Measurements from ENCODE around the gene HCLS1. TPM values are rescaled to one million over a fixed set of nuclear protein-coding genes. Genes with fewer than 3 reads are reported as not detected.
"Not testable (repeated sequence)": the region's sequence is repeated elsewhere in the genome, so short reads cannot be mapped to it uniquely, and the experiment has no call there.

The HCLS1 gene
- total RNA-seq, 1 donor from 2014 or later, result 0.20 TPM

DNA sequence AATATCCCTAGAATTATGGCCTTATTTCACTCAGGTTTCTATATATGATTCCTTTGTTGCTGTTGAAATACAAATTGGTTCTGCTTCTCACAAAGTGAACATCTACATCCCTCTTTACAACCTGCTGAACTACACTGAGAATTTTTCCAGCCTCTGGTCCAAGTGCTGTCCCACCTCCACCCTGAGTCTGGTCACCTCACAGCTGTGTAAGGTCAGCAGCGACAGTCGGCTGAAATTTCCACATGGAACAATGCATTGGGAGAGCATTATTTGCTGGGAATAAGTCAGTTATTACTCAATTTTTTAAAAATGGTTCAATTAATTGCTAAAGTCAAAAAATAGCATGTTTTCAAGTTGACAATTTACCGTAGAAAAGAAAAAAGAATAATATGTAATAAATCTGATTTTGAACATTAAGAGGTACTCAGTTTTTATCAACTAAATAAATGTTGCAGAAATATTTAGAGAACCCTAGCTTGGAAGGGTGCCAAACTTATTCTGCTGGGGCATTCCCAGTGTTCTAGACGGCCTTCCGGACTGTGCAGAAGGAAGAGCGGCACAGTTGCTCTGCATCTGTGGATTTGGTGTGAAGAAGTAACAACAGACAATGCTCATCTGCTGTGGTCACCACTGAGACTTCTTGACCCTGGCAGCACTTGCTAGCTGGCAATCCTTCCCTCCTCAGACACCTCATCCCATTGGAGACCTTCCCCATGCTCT, 1.8 kb downstream of the HCLS1 start:
- DNase-seq (ENCODE audit: low read depth), result no peak

DNA sequence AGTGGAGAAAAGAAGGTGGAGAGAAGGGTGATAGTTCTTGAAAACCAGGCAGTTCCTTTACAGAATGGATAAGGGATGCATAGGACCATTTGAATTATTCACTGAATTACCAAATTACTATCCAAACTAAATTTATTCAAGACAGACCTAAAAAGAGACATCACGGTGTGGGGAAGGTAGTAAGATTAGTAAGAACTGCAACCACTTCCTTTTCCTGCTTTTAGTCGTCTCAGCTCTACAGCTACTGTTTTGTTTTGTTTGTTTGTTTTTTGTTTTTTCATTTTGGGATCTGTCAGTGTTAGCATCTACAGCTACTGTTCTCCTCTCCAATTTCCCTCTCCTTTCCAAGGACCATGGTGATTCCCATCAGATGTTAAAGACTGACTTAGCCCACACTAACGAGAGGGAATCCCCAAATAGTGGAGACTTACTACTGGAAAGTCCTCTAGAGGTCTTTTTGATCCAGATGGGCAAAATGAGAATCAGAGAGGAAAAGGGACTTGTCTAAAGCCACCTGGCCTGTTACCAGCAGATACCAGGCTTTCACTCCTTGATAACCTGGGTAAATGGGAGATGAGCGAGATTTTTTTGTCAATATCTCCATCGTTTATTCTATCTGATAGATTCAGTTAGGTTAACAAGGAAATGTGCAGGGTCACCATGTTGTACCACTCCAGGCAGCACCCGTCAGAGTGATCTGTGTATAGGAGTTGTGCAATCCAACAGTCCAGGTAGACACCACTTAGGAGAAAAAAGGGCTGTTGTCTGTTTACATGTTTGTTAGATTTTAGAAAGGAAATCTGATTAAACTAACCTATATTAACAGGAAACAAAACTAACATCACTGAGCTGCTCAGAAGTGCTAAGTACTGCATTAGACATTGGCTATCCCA, 6.0 kb downstream of the HCLS1 start:
- no peak for DNase-seq (ENCODE audit: low read depth)

DNA sequence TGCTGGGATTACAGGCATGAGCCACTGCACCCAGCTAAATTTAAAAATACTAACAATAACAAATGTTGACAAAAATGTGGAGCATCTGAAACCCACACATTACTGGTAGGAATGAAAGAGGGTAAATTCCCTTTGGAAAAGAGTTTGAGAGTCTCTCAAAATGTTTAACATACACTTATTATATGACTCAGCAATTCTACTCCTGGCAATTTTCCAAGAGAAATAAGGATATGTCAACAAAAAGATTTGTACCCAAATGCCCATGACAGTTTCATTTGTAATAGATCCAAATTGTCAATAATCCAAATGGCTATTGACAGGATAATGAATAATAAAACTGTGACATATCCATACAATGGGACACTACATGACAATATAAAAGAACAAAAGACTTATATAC, 9.0 kb downstream of the HCLS1 start:
- DNase-seq (ENCODE audit: low read depth), result peak; percentile 33

- peak; percentile 34 for DNase-seq (ENCODE audit: low read depth)
These were observed 11.1 kb downstream of the HCLS1 start for GRCh38 chr3:121649645-121650044.

- DNase-seq (ENCODE audit: low read depth), result no peak
These were observed 12.3 kb downstream of the HCLS1 start for GRCh38 chr3:121648219-121648958.

- DNase-seq (ENCODE audit: low read depth), result no peak
These were observed 15.6 kb downstream of the HCLS1 start for GRCh38 chr3:121645054-121645453.

GRCh38 chr3:121642601-121643314, 17.9 kb downstream of the HCLS1 start:
- DNase-seq (ENCODE audit: low read depth), result no peak

GRCh38 chr3:121641127-121641526, 19.6 kb downstream of the HCLS1 start:
- DNase-seq (ENCODE audit: low read depth), result no peak

- no peak for DNase-seq (ENCODE audit: low read depth)
These were observed 22.8 kb downstream of the HCLS1 start for GRCh38 chr3:121637922-121638321.

GRCh38 chr3:121630355-121630754, 30.3 kb downstream of the HCLS1 start:
- DNase-seq (ENCODE audit: low read depth), result no peak

- no peak for DNase-seq (ENCODE audit: low read depth)
These were observed 31.1 kb downstream of the HCLS1 start for GRCh38 chr3:121629601-121630000.

DNA sequence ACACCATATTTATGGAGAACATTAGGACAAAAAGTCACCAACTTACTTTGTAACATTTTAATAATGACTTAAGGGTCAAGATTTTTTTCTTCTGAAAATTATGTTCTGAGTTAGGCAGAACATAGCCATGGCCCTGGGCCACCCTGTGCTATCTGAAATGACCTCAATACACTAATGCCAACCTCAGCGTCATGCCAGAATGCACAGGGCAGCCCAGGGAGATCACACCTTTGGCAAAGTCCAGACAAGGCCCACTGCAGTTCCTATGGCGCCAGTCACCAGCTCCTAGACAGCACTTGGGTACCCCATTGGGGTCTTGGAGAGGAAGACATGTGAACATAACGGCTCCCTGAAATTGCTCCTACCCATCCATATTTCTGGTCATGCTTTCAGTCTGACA, 33.1 kb downstream of the HCLS1 start:
- no peak for DNase-seq (ENCODE audit: low read depth)

DNA sequence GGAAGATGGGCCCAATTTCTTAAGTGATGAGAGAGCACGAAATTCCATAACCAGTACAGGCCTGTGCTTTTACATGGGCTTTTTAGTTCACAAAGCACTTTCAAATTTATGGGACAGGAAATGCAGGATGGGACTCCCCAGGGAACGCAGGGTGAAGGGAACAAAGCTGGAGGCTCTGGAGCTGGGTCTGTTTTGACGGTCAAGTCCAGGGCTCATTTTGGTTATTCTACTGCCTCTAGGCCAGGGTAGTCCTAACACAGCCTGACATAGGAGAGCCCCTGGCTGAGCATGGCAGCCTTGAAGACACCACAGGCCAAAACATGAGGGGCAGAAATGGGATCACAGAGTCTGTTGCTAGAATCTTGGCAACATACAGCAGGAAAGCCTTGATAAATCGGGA, 33.5 kb downstream of the HCLS1 start:
- no peak for DNase-seq (ENCODE audit: low read depth)

GRCh38 chr3:121626495-121626894, 34.2 kb downstream of the HCLS1 start:
- DNase-seq (ENCODE audit: low read depth), result no peak

DNA sequence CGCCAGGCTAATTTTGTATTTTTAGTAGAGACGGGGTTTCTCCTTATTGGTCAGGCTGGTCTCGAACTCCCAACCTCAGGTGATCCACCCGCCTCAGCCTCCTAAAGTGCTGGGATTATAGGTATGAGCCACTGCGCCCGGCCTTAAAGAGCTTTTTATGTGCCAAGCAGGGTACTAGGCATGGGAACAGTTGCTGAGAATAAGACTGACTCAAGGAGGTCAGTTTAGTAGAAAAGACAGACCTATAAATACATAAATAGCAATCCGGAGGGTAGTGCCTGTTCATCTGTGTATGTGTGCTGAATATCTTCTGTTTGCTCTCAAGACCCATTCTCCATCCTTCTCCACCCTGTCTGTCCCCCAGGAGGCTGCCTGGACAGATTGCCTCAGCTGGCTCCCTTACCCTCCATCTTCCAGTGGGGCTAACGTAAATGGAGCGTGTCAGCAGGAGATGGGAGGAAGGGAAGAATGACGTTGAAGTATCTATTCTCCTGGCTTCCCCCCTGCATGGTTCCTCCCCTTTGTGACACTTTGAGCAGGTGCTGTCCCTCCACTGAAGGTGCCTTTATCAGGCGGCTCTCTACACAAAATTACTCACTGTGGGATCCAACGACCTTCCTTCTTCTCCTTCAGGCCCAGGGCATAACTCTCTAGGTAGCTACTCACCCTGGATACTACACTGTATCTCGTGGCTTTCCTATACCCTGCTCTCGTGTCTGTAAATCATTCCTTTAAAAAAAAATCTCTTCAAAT, 36.4 kb downstream of the HCLS1 start:
- no peak for DNase-seq (ENCODE audit: low read depth)

- DNase-seq (ENCODE audit: low read depth), result no peak
These were observed 39.2 kb downstream of the HCLS1 start for GRCh38 chr3:121621491-121621890.

DNA sequence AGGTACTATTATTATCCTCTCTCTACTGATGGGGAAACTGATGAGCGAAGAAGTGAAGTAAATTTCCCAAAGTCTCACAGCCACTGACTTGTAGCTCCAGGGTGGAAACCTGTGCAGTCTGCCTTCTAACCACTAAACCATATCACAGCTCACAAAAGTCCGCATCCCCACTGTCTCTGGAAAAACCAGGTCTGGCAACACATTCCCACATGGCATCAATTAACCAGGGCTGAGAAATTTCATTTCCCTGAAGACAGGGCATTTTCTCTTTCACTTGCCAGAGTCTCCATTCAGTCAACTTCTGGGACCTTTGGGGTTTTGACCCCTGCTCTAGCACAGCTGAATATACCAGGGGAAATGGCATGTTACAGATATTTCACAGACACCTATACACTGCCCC, 41.0 kb downstream of the HCLS1 start:
- no peak for DNase-seq (ENCODE audit: low read depth)

DNA sequence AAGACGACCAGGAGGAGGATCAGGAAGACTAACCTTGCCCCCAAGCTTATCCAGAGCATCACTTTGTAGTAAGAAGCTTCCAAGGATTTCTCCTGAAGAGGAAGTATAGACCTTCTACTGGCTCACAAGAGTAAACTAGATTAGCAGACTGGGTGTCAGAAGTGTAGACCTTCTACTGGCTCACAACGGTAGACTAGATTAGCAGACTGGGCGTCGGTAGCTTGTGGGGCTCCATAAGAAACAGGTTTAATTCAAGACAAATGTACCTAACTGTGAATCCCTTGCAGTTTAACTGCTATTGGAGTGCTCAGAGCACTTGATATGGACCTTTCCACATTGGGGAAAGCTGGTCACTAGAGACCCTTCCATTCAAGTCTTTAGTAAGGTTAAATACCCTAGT, 54.6 kb downstream of the HCLS1 start:
- no peak for DNase-seq (ENCODE audit: low read depth)

DNA sequence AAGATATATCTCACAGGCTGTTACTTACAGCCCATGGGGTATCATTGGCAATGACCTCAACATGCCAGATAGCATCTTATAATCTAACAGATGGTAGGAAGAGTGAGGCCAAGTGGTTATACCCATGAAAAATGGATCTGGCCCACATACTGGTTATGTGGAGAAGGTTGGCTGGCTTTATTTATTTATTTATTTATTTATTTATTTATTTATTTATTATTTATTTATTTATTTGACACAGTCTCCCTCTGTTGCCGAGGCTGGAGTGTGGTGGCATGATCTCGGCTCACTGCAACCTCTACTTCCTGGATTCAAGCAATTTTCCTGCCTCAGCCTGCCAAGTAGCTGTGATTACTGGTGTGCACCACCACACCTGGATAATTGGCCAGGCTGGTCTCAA, 55.9 kb downstream of the HCLS1 start:
- DNase-seq (ENCODE audit: low read depth), result no peak

- DNase-seq (ENCODE audit: low read depth), result no peak
These were observed 59.4 kb downstream of the HCLS1 start for GRCh38 chr3:121601212-121601812.

DNA sequence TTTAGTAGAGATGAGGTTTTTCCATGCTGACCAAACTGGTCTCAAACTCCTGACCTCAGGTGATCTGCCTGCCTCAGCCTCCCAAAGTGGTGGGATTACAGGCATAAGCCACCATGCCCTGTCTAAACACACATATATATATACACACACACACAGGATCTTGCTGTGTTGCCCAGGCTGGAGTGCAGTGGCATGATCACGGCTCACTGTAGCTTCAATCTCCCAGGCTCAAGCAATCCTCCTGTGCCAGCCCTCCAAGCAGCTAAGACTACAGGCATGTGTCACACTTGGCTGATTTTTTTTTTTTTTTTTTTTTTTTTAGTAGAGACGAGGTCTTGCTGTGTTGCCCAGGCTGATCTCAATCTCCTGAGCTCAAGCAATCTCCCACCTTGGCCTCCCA, 60.8 kb downstream of the HCLS1 start:
- not testable (repeated sequence) for DNase-seq (ENCODE audit: low read depth)

All from renal cortical epithelial cell (primary cell).